HG03439 (cell line): ENCODE results near the gene TTC16.
"Not testable (repeated sequence)": the region's sequence is repeated elsewhere in the genome, so short reads cannot be mapped to it uniquely, and the experiment has no call there.

Source experiments
- ATAC-seq: cut with Tn5 transposase; IDR thresholded peaks from one replicate; pipeline ENCODE4 v1.9.1; 2021; ENCODE audit warnings: mild to moderate bottlenecking, moderate library complexity; ENCODE audit not compliant: unreplicated experiment

Gene TTC16

DNA sequence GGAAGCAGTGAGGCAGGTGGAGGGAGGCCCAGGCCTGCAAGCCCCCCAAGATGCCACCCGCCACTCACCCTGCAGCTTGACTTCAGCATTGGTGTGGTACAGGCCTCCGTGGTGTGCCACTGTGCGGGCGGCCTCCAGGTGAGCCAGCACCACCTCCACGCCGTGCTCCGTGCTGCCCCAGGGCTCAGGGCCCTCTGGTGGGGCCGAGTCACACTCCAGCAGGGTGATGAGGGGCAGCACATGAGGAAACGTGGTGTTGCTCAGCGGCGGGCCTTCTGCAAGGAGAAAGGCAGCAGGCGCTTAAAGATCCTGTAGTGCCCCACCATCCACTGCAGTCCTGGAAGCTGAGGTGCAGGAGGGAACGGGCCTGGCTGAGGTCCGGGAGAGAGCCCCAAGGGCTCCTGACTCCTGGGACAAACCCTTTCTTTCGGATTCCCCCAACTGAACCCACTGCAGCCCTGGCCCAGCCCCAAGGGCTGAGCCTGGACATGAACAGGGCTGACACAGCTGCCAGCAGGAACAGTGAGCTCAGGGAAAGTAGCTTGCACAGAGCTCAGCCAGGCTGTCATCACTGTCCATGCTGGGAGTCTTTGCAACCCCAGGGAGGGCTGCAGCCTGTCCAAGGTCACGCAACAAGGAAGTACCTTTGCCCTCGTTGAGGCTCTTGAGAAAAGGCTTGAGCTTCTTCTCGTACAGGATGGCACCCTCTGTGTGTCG, 23.9 kb downstream of the TTC16 start:
- ATAC-seq = no peak

DNA sequence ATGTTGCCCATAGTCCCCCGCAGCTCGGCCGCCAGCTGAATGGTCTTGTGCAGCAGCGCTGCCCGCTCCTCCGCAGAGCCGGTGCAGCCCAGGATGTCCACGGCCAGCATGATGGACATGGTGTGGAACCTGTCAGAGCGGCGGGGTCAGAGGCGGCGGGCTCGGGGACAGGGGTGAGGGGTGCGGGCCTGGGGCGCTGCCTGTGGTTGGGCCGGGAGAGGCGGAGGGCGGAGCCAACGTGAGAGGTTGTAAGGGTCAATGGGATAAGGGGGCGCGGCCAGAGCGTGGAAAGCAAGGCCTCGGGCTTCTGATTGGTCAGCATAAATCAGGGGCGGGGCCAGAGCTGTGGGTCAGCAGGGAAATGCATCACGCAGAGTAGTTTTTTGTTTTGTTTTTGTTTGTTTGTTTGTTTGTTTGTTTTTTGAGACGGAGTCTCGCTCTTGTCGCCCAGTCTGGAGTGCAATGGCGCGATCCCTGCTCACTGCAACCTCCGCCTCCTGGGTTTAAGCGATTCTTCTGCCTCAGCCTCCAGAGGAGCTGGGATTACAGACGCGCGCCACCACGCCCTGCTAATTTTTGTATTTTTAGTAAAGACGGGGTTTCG, 26.1 kb downstream of the TTC16 start:
- ATAC-seq = no peak

DNA sequence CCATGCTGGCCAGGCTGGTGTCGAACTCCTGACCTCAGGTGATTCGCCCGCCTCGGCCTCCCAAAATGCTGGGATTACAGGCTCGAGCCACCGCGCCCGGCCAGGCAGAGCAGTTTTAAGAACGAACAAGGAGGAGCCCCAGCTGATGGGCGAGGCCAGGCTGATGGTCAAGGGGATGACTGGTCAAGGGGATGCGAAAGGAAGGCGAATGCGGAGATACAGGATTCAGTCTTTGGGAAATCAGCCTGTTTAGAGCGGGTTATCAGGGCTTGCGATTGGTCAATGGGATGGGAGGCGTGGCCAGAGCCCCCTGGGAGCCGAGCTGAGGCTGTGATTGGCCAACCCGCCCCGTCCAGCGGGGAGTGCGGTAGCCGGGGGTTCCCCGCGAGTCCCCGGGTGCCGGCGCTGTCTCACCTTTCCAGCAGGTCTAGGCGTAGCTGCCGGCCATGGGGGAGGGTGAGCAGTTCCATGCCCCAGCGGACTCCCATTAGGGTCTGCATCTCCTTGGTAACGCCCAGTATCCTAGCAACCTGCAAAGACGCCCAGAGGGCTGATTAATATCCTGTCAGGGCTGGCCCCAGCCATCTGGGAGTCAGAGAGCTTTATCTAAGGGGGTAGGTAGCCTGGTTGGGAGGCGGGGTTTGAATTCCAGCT, 26.7 kb downstream of the TTC16 start:
- ATAC-seq = no peak

DNA sequence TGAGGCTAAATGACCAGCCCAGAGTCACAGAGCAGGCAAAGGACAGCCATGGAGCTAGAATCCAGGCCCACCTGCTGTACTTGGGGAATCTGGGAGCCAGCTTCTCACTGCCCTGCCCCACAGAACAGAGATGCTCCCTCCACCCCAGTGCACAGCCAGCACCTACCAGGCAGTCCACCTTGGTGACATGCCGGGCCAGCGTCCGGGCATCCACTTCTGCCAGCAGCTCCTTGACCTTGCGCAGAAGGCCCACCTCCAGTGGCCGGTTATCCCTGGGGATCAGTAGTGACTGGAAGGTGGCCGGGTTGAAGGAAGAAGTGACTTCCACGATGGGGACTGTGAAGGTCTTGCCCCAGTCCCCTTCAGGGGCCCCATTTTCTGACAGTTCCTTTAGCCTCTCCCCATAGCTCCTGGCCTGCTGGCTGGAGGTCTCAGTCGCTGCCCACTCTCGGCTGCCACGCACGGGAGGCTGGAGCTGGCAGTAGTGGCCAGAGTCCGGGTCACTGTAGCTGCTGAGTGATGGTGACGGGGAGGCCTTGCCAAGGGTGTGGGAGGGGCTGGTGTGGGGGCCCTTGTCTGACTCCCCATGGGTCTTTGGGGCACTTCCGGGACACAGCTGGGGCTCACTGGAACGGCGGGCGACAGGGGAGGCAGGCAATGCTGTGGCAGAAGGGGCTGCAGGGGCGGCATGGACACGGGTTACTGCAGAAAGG, 28.7 kb downstream of the TTC16 start:
- ATAC-seq = no peak

DNA sequence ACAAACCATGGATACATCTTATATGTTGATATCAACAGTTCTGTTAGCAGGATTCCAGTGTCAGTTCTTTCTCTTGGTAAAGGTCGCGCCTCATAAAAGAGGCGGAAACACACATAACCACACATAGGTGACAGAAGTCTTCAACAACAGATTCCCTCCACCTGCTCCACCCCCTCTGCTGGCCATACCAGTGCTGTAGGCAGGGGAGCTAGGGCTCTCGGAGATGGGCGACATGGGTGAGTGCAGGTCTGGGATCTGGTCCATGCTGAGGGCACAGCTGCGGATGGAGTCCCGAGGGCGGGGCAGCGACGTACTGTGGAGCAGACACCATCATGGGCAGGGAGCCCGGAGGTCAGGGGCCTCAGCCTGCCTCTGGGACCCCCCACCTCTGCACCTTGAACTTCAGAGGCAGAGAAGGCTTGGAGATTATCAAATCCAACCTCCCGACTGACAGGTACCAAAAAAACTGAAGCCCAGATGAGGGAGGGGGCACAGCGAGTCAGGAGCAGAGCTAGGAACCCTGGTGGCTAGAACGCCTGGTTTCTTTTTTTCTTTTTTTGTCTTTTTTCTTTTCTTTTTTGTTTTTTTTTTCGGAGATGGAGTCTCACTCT, 31.2 kb downstream of the TTC16 start:
- ATAC-seq = no peak

DNA sequence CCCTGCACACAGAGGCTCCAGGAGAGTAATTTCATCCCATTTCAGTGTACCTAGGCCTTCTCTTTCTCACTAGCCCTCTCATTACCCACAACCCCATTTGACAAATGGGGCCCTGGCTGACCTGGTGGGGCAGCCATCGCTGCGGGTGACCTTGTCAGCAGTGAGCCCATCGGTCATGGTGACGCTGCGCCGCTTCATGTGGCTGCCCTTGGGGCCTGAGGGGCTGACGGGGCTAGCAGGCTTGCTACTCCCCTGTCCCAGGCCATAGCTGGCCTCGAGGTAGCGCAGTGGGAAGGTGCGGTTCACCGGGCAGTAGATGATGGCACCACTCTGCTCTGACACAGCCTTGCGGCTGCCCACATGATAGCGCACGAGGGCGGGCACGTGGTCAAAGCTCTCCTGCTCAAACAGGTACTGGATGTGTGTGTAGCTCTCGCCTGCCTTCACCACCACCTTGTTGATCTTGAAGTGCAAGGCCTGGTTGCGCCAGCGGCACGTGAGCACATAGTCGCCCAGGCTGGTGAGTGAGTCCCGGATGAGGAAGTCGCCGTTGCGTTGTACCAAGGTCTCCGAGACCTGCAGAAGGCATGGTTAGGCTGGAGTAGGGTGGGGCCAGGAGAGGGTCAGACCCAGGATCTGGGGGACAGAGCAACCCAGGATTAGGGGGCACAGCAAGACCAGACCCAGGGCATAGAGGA, 33.4 kb downstream of the TTC16 start:
- ATAC-seq = no peak

DNA sequence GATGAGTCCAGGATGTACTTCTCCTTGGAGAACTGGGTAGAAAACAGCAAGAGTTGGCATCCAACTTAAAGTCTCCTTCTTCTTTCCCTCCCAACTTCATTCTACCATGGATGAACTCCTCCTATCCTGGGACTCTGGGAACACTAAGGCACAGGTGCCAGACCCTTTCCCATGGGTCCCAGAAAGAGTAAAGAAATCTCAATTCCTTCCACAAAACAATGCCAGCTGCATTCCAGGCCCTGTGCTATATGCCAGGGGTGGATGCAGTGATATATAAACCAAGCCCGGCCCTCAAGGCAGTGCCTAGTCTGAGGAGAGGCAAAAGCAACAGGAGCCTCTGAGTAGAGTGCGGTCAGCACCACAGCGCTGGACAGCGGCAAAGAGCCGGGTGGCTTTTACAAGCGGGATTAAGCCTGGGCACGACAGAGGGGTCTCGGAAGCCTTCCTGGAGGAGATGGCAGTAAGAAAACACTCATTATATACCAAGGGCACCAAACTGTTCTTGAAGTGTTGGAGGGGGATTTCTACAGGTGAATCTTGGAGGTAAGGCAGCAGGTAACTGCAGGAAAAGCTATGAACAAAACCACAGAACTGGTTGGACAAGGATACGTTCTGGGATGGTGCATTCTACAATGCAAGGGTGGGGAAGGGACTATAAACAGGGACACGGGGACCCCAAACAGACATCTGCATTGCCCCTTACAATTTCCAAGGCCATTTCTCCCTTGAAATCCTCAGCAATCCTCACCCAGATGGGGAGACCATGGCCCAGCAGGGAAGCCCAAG, 35.6 kb downstream of the TTC16 start:
- ATAC-seq = no peak

DNA sequence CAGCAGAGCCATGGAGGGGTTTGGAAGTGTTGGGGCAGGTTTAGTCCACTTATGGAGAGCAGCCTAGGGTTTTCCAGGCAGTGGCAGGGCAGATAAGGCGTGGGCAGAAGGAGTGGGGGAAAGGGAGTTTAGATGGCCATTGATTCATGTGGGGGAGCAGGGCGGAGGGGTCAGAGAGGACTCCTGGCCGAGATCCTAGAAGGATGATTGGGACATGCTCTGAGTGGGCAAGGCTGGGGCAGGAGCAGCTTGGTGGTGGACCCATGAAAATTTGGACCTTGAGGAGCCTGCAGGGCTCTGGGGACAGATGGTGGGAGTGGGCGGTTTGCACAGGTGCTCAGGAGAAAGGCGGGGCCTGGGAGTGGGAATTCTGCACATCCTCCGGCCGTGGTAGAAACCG, 37.3 kb downstream of the TTC16 start:
- no peak for ATAC-seq

DNA sequence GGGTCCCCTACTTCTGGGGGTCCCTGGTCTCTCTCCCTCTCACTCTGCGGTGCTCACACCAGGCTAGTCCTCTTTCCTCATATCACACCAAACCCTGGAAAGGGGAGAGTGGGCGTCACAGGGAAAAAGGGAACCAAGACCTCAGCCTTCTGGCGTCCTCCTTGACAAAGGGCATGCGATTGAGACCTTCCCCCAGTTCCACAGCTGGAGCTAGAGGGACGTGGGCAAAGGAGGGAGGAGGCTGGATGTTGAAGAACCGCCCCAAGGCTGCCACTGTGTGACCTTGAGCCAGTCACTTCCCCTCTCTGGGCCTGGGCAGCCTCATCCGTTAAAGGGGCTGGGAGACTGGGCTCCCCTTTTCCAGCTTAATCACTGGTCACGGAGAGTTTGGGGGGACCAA, 37.7 kb downstream of the TTC16 start:
- no peak for ATAC-seq

DNA sequence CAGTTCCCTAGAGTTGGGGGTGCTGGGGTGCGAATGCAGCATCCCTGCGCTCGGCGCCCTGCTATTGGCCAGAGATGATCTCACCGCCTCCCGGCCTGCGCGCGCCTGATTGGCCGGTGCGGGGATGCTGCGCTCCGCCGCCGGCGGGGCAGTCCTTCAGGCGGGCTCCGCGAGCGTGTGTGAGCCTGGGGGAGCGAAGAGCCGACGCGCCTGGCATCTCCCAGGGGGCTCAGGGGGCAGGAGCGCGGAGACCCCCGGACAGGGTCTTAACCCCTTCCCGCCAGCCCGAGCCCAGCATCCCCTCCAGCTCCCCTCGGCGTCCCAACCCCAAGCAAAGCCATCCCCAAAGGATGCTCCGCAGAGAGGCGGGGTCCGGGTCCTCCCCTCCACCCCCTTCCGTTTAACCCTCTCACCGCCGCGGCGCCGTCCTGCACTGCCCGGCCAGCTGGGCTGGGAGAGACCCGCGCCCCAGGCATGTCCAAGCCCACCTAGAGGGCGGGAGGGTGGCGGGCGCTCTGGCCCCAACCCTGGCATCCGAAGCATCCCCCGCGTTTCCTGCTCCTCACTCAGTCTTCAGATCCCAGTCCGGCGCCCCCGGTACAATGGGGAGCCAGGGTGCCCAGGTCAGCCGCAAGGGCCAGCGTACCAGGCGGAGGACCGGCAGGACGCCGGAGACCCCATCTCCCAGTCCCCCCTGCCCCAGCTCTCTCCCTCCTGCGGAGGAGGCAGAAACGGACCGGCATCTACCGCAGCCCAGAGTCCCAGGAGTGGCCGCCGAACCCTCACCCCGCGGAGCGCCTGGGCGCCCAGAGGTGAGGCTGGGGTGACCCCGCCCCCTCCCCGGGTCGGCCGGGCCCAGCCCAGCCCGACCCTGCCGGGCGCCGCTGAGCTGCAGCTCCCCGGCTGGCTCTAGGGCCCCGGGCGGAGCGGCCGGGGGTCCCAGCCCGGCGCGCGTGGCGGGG, 38.5 kb downstream of the TTC16 start:
- no peak for ATAC-seq

DNA sequence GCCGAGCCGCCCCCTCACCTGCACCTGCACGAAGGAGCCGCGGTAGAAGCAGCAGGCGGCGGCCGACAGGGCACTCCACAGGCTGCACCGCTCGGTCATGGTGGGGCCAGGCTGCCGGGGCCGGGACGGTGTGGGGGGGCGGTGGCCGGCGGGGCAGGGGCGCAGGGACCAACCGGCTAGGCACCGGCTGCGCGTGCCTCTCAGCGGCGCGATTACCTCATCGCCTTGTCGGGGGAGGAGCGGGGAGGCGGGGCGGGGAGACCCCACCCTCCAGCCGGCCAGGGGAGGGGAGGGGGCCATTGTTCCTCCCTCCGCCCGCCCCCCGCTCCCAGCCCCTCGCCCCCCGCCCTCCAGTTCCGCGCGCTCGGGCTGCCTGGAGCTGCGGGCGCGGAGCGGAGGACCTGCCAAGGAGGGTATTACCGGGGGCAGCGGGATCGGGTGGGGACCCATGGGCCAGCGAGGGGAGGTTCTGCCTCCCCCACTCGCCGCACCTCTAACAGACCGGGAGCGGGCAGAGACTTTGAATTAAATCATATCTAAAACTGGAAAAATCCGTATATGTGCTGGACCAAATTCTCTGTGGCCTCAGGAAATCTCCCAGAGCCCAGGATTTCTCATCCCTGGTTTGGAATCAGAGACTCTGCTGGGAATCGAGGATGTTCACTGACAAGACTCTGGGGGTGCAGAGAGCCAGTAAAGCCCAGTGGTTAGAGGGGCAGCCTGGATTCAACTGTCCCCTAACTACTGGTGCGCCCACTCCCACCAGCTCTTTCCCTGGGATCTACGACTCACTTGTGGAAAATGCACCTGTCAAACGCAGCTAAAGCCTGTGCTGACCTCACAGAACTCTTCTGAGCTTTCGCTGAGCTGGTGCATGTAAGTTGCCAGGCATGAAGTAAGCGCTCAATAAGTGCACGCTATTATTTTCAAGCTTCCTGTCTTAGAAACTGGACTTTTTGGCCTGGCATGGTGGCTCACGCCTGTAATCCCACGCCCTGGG, 39.5 kb downstream of the TTC16 start:
- ATAC-seq = no peak

DNA sequence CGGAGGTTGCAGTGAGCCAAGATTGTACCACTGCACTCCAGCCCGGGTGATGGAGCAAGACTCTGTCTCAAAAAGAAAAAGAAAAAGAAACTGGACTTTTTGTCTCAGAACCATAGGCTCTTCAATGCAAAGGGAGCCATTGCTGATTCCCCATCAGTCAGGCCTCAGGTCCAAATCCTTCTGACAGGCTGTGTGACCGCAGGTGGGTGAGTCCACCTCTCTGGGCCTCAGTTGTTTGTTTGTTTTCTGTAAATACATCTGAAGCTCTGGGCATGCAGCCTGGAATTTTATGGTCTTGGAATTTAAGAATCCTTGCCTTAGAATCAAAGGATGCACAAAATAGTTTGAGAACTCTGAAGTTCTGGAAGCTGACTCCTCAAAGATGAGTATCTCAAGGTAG, 40.4 kb downstream of the TTC16 start:
- no peak for ATAC-seq

DNA sequence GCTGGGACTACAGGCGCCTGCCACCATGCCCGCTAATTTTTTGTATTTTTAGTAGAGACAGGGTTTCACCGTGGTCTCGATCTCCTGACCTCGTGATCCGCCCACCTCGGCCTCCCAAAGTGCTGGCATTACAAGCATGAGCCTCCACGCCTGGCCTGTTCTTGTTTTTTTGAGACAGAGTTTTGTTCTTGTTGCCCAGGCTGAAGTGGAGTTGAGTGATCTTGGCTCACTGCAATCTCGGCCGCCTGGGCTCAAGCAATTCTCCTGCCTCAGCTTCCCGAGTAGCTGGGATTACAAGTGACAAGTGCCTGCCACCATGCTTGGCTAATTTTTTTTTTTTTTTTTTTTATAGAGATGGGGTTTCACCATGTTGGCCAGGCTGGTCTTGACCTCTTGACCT, 40.9 kb downstream of the TTC16 start:
- ATAC-seq = not testable (repeated sequence)

DNA sequence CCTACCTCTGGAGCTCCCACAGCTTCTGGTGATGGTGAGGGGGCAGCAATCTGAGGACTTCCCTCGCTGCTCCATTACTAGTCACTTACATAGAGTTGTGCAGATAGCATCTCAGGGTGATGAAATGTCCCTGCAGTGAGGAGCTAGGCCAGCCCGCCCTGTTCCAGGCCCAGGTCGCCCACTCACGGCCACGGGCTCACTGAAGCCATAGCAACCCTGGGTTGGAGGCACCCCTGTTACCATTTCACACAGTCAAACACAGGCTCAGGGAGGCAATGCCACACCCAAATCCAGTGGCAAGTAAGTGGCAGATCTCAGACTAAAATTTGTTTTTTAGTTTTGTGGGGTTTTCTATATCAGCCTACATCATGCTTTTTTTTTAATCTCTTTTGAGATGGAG, 43.0 kb downstream of the TTC16 start:
- ATAC-seq = no peak

DNA sequence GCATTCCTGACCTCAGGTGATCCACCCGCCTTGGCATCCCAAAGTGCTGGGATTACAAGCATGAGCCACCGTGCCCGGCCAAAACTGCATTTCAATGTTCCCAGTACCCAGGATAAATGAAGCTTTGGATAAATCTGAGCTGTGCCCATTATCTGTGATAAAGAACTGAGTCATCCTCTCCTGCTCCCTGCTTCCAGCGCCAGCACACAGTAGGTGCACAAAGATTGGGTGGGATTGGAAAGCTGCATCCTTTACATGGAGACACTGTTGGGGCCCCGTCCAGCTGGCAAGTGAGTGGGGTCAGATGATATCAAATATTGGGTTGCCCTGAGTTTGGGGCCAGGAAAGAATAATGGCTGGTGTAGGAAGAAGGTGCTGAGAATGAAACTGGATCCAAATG, 45.2 kb downstream of the TTC16 start:
- ATAC-seq = no peak

DNA sequence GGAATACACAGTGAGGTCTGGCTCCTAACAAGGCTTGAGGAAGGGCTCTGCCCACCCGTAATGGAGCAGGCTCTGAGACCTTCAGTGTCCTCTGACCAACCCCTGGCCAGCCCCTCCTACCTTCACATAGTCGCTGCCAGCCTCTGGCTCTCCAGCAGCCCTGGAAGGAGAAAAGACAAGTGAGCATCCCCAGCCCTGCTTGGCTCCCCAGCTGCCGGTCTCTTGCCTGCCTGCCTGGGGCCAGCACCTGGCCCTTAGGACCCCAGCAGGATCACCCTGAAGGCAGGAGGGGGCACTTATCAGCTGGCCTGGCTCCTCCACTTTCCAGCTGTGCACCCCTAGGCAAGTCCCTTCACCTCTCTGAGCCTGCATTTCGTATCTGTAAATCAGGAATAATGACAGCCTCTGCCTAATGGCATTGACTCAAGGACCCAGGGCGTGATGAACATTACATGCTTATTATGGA, 45.6 kb downstream of the TTC16 start:
- ATAC-seq = no peak

DNA sequence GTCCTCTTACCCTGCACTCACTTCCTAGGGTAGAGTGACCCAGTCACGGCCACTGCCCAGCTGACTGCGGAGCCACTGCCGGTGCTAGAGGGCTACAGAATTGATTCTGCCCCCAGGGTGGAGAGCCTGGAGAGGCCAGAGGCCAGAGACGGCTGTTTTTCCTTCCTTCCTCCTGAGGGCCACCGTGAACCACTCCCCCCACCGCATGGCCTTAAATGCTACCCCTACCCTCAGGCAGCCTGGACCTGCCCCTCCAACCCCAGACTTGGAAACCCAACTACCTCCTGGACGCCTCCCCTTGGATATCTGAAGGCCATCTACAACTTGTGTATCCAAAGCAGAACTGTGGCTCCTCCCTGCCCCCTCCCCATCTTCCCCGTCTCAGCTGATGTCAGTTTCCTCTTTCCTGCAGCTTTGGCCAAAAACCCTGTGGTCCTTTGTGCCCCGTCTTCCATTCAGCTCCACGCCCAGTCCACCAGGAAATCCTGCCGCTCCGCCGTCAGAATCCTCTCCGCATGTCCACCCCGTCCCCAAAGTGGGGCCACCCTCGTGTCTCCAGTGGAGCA, 46.3 kb downstream of the TTC16 start:
- no peak for ATAC-seq
